DOHH2 (cell line): Measurements from ENCODE around the gene DDX19B.

Experiments used
- H3F3A ChIP-seq: fragments of 200-600 bp; sonication (generic), shearing (Covaris generic); 2 replicates; pipeline ENCODE4 v1.6.0; 2016; ENCODE audit warnings: antibody characterized with exemption, mild to moderate bottlenecking; ENCODE audit not compliant: control insufficient read depth, insufficient read depth
- H3K27ac ChIP-seq: fragments of 200-600 bp; sonication (generic); 2 replicates; pipeline ENCODE4 v1.5.1; 2014; ENCODE audit warnings: low read depth, mild to moderate bottlenecking, low read length, moderate library complexity
- H3K27me3 ChIP-seq: fragments of 200-600 bp; sonication (generic); 2 replicates; pipeline ENCODE4 v1.6.1; 2014; ENCODE audit warnings: mild to moderate bottlenecking, low read length, mixed read lengths; ENCODE audit not compliant: control insufficient read depth
- H3K36me3 ChIP-seq: fragments of 200-600 bp; sonication (generic); 2 replicates; pipeline ENCODE4 v1.6.1; 2014; ENCODE audit warnings: mild to moderate bottlenecking, low read length, moderate library complexity, mixed read lengths; ENCODE audit not compliant: control insufficient read depth
- H3K4me1 ChIP-seq: fragments of 200-600 bp; sonication (generic); 2 replicates; pipeline ENCODE4 v1.6.1; 2014; ENCODE audit warnings: mild to moderate bottlenecking, low read length, mixed read lengths; ENCODE audit not compliant: control insufficient read depth
- H3K4me2 ChIP-seq: fragments of 200-600 bp; sonication (generic); 2 replicates; pipeline ENCODE4 v1.6.0; 2014; ENCODE audit warnings: mild to moderate bottlenecking, low read length, moderate library complexity
- H3K4me3 ChIP-seq: fragments of 200-600 bp; sonication (generic); 2 replicates; pipeline ENCODE4 v1.5.1; 2014; ENCODE audit warnings: mild to moderate bottlenecking, low read length, mixed read lengths
- H3K79me2 ChIP-seq: fragments of 200-600 bp; sonication (generic); 2 replicates; pipeline ENCODE4 v1.6.1; 2014; ENCODE audit warnings: mild to moderate bottlenecking, low read length, mixed read lengths; ENCODE audit not compliant: control insufficient read depth
- H3K9me2 ChIP-seq: fragments of 200-600 bp; sonication (generic); replicated peaks from 2 replicates; pipeline ENCODE4 v1.6.1; 2014; ENCODE audit warnings: mild to moderate bottlenecking, low read length, mixed read lengths; ENCODE audit not compliant: control insufficient read depth
- H3K9me3 ChIP-seq: fragments of 200-600 bp; sonication (generic); 2 replicates; pipeline ENCODE4 v1.6.1; 2014; ENCODE audit warnings: antibody characterized with exemption, low read length, mixed read lengths; ENCODE audit not compliant: control insufficient read depth, insufficient read depth
- H4K20me1 ChIP-seq: fragments of 200-600 bp; sonication (generic); 2 replicates; pipeline ENCODE4 v1.6.0; 2014; ENCODE audit warnings: low read depth, mild to moderate bottlenecking, antibody characterized with exemption, low read length, moderate library complexity; ENCODE audit not compliant: control insufficient read depth, insufficient read depth
- EZH2phosphoT487 ChIP-seq: fragments of 200-600 bp; sonication (generic); IDR thresholded peaks from 2 replicates; pipeline ENCODE4 v1.6.1; 2017; ENCODE audit warnings: borderline replicate concordance, mild to moderate bottlenecking, antibody characterized with exemption, low read length, moderate library complexity, mixed read lengths
- TF ChIP-seq, protein P1 (sequence below): fragments of 200-600 bp; sonication (generic); IDR thresholded peaks from one replicate; pipeline ENCODE4 v1.5.1; 2014; ENCODE audit warnings: antibody characterized with exemption, mild to moderate bottlenecking, low read depth, low read length; ENCODE audit not compliant: poor library complexity, severe bottlenecking

DDX19B gene

DNA sequence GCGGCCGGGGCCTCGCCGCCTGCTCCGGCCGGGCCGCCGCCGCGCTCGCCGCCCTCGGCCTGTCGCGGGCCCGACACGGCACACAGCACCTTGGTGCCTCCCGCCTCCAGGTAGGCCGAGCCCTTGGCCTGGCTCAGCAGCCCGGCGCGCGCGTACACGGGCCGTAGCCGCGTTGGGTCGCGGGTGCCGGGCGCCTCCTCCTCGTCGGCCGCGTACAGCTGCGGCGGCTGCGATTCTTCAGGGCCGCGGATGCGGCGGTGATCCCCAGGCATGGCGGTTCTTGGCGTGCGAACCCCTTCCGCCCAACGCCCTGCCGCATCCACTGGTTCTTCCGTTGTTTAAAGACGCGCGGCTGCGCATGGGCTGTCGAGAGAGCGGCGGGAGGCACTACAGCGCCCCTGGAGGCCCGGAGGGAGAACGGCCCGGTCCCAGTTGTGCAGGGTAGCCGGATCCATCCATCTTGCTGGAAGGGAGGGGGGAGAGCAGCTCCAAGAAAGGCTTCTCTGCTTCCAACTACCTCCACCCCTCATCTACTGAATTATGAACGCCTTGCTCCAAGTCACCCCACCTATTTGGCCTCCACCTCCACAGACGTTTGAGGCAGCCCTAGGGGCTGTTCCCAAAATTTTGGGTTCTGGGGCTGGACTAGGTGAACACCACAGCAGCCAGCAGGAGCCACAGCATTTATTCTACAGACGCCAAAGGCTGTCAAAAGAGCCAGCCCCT lies 47.2 kb upstream of the DDX19B start, which contains the start of gene EXOSC6:
Gene EXOSC6, minus strand, starts transcription at position 312 of the 726 bp plus-strand sequence. Its CDS starts 40 bp downstream, at position 272.
- Histone ChIP-seq H3K27ac (peak within 1 kb of the TSS; percentile 62), H4K20me1 (peaks cover 5% of the 10 kb centered on the region)

DNA sequence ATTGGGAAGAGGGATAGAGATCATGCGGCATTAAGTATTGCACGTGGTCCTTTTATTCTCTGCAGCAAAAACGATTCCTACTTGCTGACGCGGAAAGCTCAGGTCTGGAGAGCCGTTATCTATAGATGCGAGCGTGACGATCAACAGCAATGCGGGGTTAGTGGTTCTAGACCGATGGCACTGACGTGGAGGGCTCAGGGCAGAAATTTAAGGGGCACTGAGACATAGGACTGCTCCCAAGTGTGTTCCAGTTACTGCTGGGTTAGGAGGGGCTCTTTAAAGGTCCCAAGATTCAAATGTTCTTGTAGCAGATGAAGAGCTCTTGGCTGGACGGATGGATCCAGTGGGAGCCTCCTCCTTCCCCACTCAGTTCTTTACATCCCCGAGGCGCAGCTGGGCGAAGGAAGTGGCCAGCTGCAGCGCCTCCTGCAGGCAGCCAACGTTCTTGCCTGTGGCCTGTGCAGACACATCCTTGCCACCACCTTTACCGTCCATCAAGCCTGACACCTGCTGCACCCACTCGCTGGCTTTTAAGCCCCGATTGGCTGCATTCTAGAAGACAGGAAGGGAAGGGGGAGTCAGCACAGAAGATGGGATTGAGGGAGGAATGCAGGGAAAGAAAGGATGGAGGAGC lies 46.5 kb upstream of the DDX19B start:
- Histone ChIP-seq H3K4me1 (peaks cover 8% of the 10 kb centered on the region), H3K9me3 (no peaks in the 10 kb centered on the region), H3K27me3 (no peaks in the 10 kb centered on the region), H3K9me2 (no peaks in the 10 kb centered on the region), H3K4me2 (0 out of 2 replicates have a peak overlapping the region, but pooled peaks have one; percentile 15), H3K36me3 (peaks cover 71% of the 10 kb centered on the region), H4K20me1 (peaks cover 5% of the 10 kb centered on the region), H3K27ac (no peak overlapping the region), H3K79me2 (peaks cover 39% of the 10 kb centered on the region), H3K4me3 (peak overlapping the region; percentile 76), H3F3A (peaks cover 4% of the 10 kb centered on the region)
- TF ChIP-seq, protein P1, sequence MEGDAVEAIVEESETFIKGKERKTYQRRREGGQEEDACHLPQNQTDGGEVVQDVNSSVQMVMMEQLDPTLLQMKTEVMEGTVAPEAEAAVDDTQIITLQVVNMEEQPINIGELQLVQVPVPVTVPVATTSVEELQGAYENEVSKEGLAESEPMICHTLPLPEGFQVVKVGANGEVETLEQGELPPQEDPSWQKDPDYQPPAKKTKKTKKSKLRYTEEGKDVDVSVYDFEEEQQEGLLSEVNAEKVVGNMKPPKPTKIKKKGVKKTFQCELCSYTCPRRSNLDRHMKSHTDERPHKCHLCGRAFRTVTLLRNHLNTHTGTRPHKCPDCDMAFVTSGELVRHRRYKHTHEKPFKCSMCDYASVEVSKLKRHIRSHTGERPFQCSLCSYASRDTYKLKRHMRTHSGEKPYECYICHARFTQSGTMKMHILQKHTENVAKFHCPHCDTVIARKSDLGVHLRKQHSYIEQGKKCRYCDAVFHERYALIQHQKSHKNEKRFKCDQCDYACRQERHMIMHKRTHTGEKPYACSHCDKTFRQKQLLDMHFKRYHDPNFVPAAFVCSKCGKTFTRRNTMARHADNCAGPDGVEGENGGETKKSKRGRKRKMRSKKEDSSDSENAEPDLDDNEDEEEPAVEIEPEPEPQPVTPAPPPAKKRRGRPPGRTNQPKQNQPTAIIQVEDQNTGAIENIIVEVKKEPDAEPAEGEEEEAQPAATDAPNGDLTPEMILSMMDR = peak; percentile 63
- TF ChIP-seq EZH2phosphoT487 = no peak

More for the DNA sequence above, 47.2 kb upstream of the DDX19B start, which contains the start of gene EXOSC6:
- H3K79me2 ChIP-seq = peaks cover 44% of the 10 kb centered on the region
- no peak for TF ChIP-seq EZH2phosphoT487
- TF ChIP-seq, protein P1 = peak; percentile 87
- H3K27me3 ChIP-seq = no peaks in the 10 kb centered on the region
- H3K9me2 ChIP-seq = no peaks in the 10 kb centered on the region
- peaks cover 66% of the 10 kb centered on the region for H3K36me3 ChIP-seq
- peaks cover 8% of the 10 kb centered on the region for H3K4me1 ChIP-seq
- peaks cover 4% of the 10 kb centered on the region for H3F3A ChIP-seq
- H3K4me3 ChIP-seq = peak within 1 kb of the TSS; percentile 96
- H3K9me3 ChIP-seq = no peaks in the 10 kb centered on the region
- peak within 1 kb of the TSS; percentile 80 for H3K4me2 ChIP-seq

DNA sequence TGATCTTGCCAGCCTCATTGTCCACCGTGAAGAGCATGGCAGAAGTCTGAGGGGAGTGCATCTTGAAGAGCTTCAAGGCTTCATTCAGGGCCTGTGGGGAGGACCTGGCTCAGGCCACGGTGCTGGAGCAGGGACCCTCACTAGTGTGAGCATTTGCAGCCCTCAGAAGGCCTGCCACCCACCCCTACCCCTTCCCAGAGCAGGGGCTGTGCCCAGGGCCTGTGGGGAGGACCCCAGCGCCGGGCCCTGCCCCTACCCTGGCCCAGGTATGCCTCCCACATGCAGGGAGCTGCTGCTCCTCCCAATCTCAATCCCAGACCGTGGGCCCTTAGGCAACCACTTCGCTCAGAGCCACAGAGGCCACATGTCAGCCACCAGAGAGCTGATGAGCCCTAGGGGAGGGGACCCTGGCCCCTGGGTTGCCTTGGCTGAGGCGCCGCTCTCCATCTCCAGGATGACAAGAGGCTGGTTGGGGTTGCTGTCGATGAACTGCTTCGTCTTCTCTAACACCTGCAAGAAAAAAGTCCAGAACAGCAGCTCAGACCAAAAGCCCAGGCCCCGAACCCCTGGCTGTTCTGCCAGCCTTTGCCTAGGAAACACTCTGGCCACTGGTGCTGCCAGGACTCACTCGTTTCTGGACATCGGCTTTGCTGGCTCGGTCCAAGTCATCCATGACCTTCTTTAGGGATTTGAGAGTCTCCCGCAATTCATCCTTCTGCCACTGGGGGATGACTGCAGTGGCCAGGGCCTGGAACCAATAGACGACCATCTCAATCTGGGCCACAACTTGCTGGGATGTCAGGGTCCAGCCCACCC lies 45.5 kb upstream of the DDX19B start:
- peaks cover 4% of the 10 kb centered on the region for H3F3A ChIP-seq
- peaks cover 8% of the 10 kb centered on the region for H3K4me1 ChIP-seq
- peaks cover 5% of the 10 kb centered on the region for H4K20me1 ChIP-seq
- H3K27ac ChIP-seq = no peak overlapping the region
- H3K36me3 ChIP-seq = peaks cover 77% of the 10 kb centered on the region
- TF ChIP-seq, protein P1 = peak; percentile 73
- TF ChIP-seq EZH2phosphoT487 = no peak
- no peak overlapping the region for H3K4me2 ChIP-seq
- no peaks in the 10 kb centered on the region for H3K27me3 ChIP-seq
- no peaks in the 10 kb centered on the region for H3K9me3 ChIP-seq
- H3K79me2 ChIP-seq = peaks cover 28% of the 10 kb centered on the region
- H3K4me3 ChIP-seq = no peak overlapping the region
- no peaks in the 10 kb centered on the region for H3K9me2 ChIP-seq
